ENCODE results near the gene MIEN1.
"Not testable (repeated sequence)": the region's sequence is repeated elsewhere in the genome, so short reads cannot be mapped to it uniquely, and the experiment has no call there.

Gene MIEN1

DNA sequence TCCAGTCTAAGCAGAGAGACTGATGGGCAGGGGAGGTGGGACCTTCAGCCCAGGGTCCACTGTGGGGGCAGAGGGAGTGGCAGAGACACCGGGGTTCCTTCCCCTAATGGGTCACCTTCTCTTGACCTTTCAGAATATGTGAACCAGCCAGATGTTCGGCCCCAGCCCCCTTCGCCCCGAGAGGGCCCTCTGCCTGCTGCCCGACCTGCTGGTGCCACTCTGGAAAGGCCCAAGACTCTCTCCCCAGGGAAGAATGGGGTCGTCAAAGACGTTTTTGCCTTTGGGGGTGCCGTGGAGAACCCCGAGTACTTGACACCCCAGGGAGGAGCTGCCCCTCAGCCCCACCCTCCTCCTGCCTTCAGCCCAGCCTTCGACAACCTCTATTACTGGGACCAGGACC lies 2.8 kb downstream of the MIEN1 start:
- H3K36me3 ChIP-seq (ENCODE audit: control insufficient read depth in 2 of 2, insufficient read depth in 2 of 2, low read length in 2 of 2): peaks cover 34 to 42% of the 10 kb centered on the region in 2 donors
- no peak overlapping the region for H3K9ac ChIP-seq (ENCODE audit: low read depth in 1 of 2, low read length in 2 of 2)
- peaks cover 4 to 17% of the 10 kb centered on the region in 2 donors for H3K4me1 ChIP-seq (ENCODE audit: control insufficient read depth in 2 of 2, insufficient read depth in 2 of 2, low read length in 2 of 2)
- no peak overlapping the region for H3K4me3 ChIP-seq (ENCODE audit: low read length in 2 of 2)
- H3K27ac ChIP-seq (ENCODE audit: low read depth in 2 of 2, low read length in 2 of 2): no peak overlapping the region
- no peaks in the 10 kb centered on the region for H3K27me3 ChIP-seq (ENCODE audit: control insufficient read depth in 2 of 2, insufficient read depth in 2 of 2, low read length in 2 of 2)
- no peaks in the 10 kb centered on the region for H3K9me3 ChIP-seq (ENCODE audit: control insufficient read depth in 2 of 2, low read length in 2 of 2)

DNA sequence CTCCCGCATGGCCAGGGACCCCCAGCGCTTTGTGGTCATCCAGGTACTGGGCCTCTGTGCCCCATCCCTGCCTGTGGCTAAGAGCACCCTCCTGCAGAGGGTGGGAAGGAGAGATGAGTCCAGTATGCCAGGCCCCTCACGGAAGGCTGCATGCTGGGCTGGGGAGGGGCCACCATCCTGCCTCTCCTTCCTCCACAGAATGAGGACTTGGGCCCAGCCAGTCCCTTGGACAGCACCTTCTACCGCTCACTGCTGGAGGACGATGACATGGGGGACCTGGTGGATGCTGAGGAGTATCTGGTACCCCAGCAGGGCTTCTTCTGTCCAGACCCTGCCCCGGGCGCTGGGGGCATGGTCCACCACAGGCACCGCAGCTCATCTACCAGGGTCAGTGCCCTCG lies 3.7 kb downstream of the MIEN1 start:
- Histone ChIP-seq H3K27me3 (ENCODE audit: control insufficient read depth in 2 of 2, insufficient read depth in 2 of 2, low read length in 2 of 2) (no peaks in the 10 kb centered on the region), H3K9ac (ENCODE audit: low read depth in 1 of 2, low read length in 2 of 2) (no peak overlapping the region), H3K9me3 (ENCODE audit: control insufficient read depth in 2 of 2, low read length in 2 of 2) (no peaks in the 10 kb centered on the region), H3K4me3 (ENCODE audit: low read length in 2 of 2) (no peak overlapping the region), H3K27ac (ENCODE audit: low read depth in 2 of 2, low read length in 2 of 2) (no peak overlapping the region), H3K36me3 (ENCODE audit: control insufficient read depth in 2 of 2, insufficient read depth in 2 of 2, low read length in 2 of 2) (peaks cover 34 to 47% of the 10 kb centered on the region in 2 donors), H3K4me1 (ENCODE audit: control insufficient read depth in 2 of 2, insufficient read depth in 2 of 2, low read length in 2 of 2) (peaks cover 4 to 17% of the 10 kb centered on the region in 2 donors)

DNA sequence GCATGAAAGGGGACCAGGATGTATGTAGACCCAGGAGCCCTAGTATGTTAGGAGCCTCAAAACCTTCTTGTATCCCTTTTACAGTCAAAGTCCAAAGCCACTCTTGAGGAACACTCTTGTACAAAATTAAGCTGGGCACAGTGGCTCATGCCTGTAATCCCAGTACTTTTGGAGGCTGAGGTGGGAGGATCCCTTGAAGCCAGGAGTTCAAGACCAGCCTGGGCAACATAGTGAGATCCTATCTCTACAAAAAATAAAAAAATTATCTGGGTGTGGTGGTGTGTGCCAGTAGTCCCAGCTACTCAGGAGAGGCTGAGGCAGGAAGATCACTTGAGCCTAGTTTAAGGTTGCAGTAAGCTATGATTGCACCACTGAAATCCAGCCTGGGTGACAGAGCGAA lies 4.4 kb downstream of the MIEN1 start:
- H3K9ac ChIP-seq (ENCODE audit: low read depth in 1 of 2, low read length in 2 of 2); H3K4me3 ChIP-seq (ENCODE audit: low read length in 2 of 2); H3K27me3 ChIP-seq (ENCODE audit: control insufficient read depth in 2 of 2, insufficient read depth in 2 of 2, low read length in 2 of 2); H3K9me3 ChIP-seq (ENCODE audit: control insufficient read depth in 2 of 2, low read length in 2 of 2); H3K27ac ChIP-seq (ENCODE audit: low read depth in 2 of 2, low read length in 2 of 2): not testable (repeated sequence)
- peaks cover 34 to 47% of the 10 kb centered on the region in 2 donors for H3K36me3 ChIP-seq (ENCODE audit: control insufficient read depth in 2 of 2, insufficient read depth in 2 of 2, low read length in 2 of 2)
- peaks cover 4 to 17% of the 10 kb centered on the region in 2 donors for H3K4me1 ChIP-seq (ENCODE audit: control insufficient read depth in 2 of 2, insufficient read depth in 2 of 2, low read length in 2 of 2)

DNA sequence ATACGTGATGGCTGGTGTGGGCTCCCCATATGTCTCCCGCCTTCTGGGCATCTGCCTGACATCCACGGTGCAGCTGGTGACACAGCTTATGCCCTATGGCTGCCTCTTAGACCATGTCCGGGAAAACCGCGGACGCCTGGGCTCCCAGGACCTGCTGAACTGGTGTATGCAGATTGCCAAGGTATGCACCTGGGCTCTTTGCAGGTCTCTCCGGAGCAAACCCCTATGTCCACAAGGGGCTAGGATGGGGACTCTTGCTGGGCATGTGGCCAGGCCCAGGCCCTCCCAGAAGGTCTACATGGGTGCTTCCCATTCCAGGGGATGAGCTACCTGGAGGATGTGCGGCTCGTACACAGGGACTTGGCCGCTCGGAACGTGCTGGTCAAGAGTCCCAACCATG lies 5.6 kb downstream of the MIEN1 start:
- Histone ChIP-seq H3K9ac (ENCODE audit: low read depth in 1 of 2, low read length in 2 of 2) (no peak overlapping the region), H3K4me3 (ENCODE audit: low read length in 2 of 2) (no peak overlapping the region), H3K36me3 (ENCODE audit: control insufficient read depth in 2 of 2, insufficient read depth in 2 of 2, low read length in 2 of 2) (peaks cover 41 to 55% of the 10 kb centered on the region in 2 donors), H3K27ac (ENCODE audit: low read depth in 2 of 2, low read length in 2 of 2) (no peak overlapping the region), H3K9me3 (ENCODE audit: control insufficient read depth in 2 of 2, low read length in 2 of 2) (no peaks in the 10 kb centered on the region), H3K27me3 (ENCODE audit: control insufficient read depth in 2 of 2, insufficient read depth in 2 of 2, low read length in 2 of 2) (no peaks in the 10 kb centered on the region), H3K4me1 (ENCODE audit: control insufficient read depth in 2 of 2, insufficient read depth in 2 of 2, low read length in 2 of 2) (peaks cover 4 to 11% of the 10 kb centered on the region in 2 donors)

DNA sequence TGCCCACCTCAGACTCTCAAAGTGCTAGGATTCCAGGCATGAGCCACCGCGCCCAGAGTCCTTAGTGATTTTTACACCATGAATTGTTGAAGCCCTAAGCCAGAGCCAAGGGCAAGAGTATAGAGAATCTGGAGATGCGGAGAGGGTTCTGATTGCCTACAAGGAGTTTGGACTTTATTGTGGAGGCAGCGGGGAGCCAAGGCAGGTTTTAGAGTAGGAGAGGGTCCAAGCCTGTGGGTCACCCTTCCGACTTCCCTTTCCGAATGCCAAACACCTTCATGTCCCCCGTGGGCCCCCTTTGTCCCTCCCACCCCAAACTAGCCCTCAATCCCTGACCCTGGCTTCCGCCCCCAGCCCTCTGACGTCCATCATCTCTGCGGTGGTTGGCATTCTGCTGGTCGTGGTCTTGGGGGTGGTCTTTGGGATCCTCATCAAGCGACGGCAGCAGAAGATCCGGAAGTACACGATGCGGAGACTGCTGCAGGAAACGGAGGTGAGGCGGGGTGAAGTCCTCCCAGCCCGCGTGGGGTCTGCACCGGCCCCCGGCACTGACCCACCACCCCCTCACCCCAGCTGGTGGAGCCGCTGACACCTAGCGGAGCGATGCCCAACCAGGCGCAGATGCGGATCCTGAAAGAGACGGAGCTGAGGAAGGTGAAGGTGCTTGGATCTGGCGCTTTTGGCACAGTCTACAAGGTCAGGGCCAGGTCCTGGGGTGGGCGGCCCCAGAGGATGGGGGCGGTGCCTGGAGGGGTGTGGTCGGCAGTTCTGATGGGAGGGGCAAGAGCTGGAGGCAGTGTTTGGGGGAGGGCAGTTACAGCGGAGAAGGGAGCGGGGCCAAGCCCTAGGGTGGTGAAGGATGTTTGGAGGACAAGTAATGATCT lies 7.1 kb downstream of the MIEN1 start:
- peaks cover 7% of the 10 kb centered on the region in 2 donors for H3K4me1 ChIP-seq (ENCODE audit: control insufficient read depth in 2 of 2, insufficient read depth in 2 of 2, low read length in 2 of 2)
- H3K36me3 ChIP-seq (ENCODE audit: control insufficient read depth in 2 of 2, insufficient read depth in 2 of 2, low read length in 2 of 2): peaks cover 38 to 53% of the 10 kb centered on the region in 2 donors
- no peaks in the 10 kb centered on the region for H3K27me3 ChIP-seq (ENCODE audit: control insufficient read depth in 2 of 2, insufficient read depth in 2 of 2, low read length in 2 of 2)
- H3K9ac ChIP-seq (ENCODE audit: low read depth in 1 of 2, low read length in 2 of 2): no peak overlapping the region
- H3K27ac ChIP-seq (ENCODE audit: low read depth in 2 of 2, low read length in 2 of 2): no peak overlapping the region
- H3K9me3 ChIP-seq (ENCODE audit: control insufficient read depth in 2 of 2, low read length in 2 of 2): no peaks in the 10 kb centered on the region
- H3K4me3 ChIP-seq (ENCODE audit: low read length in 2 of 2): no peak overlapping the region

DNA sequence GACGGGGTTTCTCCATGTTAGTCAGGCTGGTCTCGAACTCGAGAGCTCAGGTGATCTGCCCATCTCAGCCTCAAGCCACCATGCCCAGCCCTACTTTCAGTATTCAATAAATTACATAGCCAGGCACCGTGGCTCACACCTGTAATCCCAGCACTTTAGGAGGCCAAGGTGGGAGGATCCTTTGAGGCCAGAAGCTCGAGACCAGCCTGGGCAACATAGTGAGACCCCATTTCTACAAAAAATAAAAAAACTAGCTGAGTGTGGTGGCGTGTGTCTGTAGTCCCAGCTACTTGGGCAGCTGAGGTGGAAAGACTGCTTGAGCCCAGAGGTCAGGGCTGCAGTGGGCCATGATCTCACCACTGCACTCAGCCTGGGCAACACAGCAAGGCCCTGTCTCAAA lies 8.2 kb downstream of the MIEN1 start:
- no peaks in the 10 kb centered on the region for H3K9me3 ChIP-seq (ENCODE audit: control insufficient read depth in 2 of 2, low read length in 2 of 2)
- H3K27ac ChIP-seq (ENCODE audit: low read depth in 2 of 2, low read length in 2 of 2): no peak overlapping the region
- H3K4me1 ChIP-seq (ENCODE audit: control insufficient read depth in 2 of 2, insufficient read depth in 2 of 2, low read length in 2 of 2): peaks cover 9% of the 10 kb centered on the region in 2 donors
- H3K27me3 ChIP-seq (ENCODE audit: control insufficient read depth in 2 of 2, insufficient read depth in 2 of 2, low read length in 2 of 2): no peaks in the 10 kb centered on the region
- H3K9ac ChIP-seq (ENCODE audit: low read depth in 1 of 2, low read length in 2 of 2): no peak overlapping the region
- no peak overlapping the region for H3K4me3 ChIP-seq (ENCODE audit: low read length in 2 of 2)
- H3K36me3 ChIP-seq (ENCODE audit: control insufficient read depth in 2 of 2, insufficient read depth in 2 of 2, low read length in 2 of 2): peaks cover 31 to 48% of the 10 kb centered on the region in 2 donors

DNA sequence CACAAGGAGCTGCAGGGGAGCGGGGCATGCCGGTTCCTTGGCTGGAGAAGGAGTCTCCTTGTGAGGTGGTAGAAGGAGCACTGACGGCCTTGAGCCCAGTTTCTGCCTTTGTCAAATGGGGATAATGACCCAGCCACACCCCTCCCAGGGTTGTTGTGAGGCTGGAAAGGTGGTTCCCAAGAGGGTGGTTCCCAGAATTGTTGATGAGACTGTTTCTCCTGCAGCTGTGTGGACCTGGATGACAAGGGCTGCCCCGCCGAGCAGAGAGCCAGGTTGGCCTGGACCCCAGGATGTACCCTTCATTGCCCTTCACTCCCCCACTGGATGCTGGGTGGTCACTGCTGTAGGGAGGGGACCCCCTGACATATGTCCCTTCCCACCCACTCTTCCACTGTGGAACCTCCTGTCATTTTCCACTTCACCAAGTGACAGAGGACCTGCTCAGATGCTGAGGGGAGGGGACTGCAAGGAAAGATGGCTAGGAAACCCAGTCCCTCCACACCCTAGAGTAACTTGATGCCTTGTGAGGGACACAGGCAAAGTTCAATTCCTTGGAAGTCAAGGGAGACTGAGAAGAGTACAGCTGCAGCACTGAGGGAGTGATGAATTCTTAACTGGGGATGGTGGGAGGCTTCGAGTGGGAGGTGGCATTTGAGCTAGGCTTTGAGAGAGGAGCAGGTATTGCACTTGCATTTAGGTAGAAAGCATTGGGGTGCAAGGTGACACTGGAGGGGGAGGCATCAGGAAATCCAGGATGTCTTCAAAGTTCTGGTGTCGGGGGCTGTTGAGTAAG lies 10.6 kb downstream of the MIEN1 start:
- H3K27ac ChIP-seq (ENCODE audit: low read depth in 2 of 2, low read length in 2 of 2): peak overlapping the region in 1 of 2 donors; percentile 23
- H3K9ac ChIP-seq (ENCODE audit: low read depth in 1 of 2, low read length in 2 of 2): no peak overlapping the region
- H3K27me3 ChIP-seq (ENCODE audit: control insufficient read depth in 2 of 2, insufficient read depth in 2 of 2, low read length in 2 of 2): no peaks in the 10 kb centered on the region
- H3K9me3 ChIP-seq (ENCODE audit: control insufficient read depth in 2 of 2, low read length in 2 of 2): no peaks in the 10 kb centered on the region
- H3K4me1 ChIP-seq (ENCODE audit: control insufficient read depth in 2 of 2, insufficient read depth in 2 of 2, low read length in 2 of 2): peaks cover 25 to 26% of the 10 kb centered on the region in 2 donors
- H3K4me3 ChIP-seq (ENCODE audit: low read length in 2 of 2): no peak overlapping the region
- peaks cover 24 to 46% of the 10 kb centered on the region in 2 donors for H3K36me3 ChIP-seq (ENCODE audit: control insufficient read depth in 2 of 2, insufficient read depth in 2 of 2, low read length in 2 of 2)

DNA sequence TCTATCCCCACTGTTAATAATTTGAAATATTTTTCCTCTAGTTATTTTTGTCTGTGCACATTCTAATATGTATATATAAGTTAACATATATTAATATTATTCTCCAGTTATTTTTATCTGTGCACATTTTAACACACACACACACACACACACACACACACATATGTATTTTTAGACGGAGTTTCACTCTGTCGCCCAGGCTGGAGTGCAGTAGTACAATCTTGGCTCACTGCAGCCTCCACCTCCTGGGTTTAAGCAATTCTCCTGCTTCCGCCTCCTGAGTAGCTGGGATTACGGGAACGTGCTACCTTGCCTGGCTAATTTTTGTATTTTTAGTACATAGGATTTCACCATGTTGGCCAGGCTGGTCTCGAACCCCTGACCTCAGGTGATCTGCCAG lies 12.7 kb downstream of the MIEN1 start:
- no peaks in the 10 kb centered on the region for H3K27me3 ChIP-seq (ENCODE audit: control insufficient read depth in 2 of 2, insufficient read depth in 2 of 2, low read length in 2 of 2)
- no peak overlapping the region for H3K9ac ChIP-seq (ENCODE audit: low read depth in 1 of 2, low read length in 2 of 2)
- H3K27ac ChIP-seq (ENCODE audit: low read depth in 2 of 2, low read length in 2 of 2): no peak overlapping the region

DNA sequence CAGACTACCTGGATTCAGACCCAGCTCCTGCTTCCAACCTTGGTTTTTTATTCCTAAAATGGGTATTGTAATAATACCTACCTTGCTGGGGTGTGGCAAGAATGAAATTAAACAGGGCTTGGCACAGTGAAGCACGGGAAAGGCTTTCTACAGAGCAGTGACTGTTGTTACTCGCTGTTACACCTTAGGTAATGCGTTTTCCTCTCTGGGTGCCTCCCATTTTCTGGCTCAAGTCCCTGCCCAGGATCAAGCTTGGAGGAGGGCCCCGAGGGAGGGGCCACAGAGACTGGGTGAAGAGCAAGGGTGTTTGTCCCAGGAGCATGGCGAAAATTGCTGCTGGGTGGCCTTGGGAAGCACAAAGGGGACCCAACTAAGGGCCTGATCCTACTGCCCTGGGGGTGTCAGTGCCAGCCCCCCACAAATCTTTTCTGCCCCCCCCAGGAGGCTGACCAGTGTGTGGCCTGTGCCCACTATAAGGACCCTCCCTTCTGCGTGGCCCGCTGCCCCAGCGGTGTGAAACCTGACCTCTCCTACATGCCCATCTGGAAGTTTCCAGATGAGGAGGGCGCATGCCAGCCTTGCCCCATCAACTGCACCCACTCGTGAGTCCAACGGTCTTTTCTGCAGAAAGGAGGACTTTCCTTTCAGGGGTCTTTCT lies 13.3 kb downstream of the MIEN1 start:
- Histone ChIP-seq H3K27ac (ENCODE audit: low read depth in 2 of 2, low read length in 2 of 2) (peak overlapping the region; percentile 87 to 92), H3K36me3 (ENCODE audit: control insufficient read depth in 2 of 2, insufficient read depth in 2 of 2, low read length in 2 of 2) (peaks cover 25 to 49% of the 10 kb centered on the region in 2 donors), H3K27me3 (ENCODE audit: control insufficient read depth in 2 of 2, insufficient read depth in 2 of 2, low read length in 2 of 2) (no peaks in the 10 kb centered on the region), H3K9ac (ENCODE audit: low read depth in 1 of 2, low read length in 2 of 2) (peak overlapping the region; percentile 68 to 75), H3K4me3 (ENCODE audit: low read length in 2 of 2) (peak overlapping the region in 1 of 2 donors; percentile 27), H3K4me1 (ENCODE audit: control insufficient read depth in 2 of 2, insufficient read depth in 2 of 2, low read length in 2 of 2) (peaks cover 25 to 26% of the 10 kb centered on the region in 2 donors), H3K9me3 (ENCODE audit: control insufficient read depth in 2 of 2, low read length in 2 of 2) (no peaks in the 10 kb centered on the region)

More for the DNA sequence above, 12.7 kb downstream of the MIEN1 start:
- H3K4me3 ChIP-seq (ENCODE audit: low read length in 2 of 2): no peak overlapping the region
- H3K4me1 ChIP-seq (ENCODE audit: control insufficient read depth in 2 of 2, insufficient read depth in 2 of 2, low read length in 2 of 2): peaks cover 25 to 26% of the 10 kb centered on the region in 2 donors
- H3K9me3 ChIP-seq (ENCODE audit: control insufficient read depth in 2 of 2, low read length in 2 of 2): no peaks in the 10 kb centered on the region
- peaks cover 21 to 51% of the 10 kb centered on the region in 2 donors for H3K36me3 ChIP-seq (ENCODE audit: control insufficient read depth in 2 of 2, insufficient read depth in 2 of 2, low read length in 2 of 2)

All from mucosa of rectum (tissue), 2 donors.